ENCODE results near the gene CORO2A.

Gene CORO2A

GRCh38 chr9:98162613-98163012 is 29.8 kb downstream of the CORO2A start:
- no peak for DNase-seq

- DNase-seq: no peak
These were observed 30.6 kb downstream of the CORO2A start for GRCh38 chr9:98161851-98162250.

GRCh38 chr9:98159790-98160189 is 32.6 kb downstream of the CORO2A start:
- no peak for DNase-seq

GRCh38 chr9:98159301-98159700 is 33.1 kb downstream of the CORO2A start:
- no peak for DNase-seq

- no peak for DNase-seq
These were observed 34.2 kb downstream of the CORO2A start for GRCh38 chr9:98158071-98158831.

GRCh38 chr9:98157372-98157771 is 35.1 kb downstream of the CORO2A start:
- DNase-seq: no peak

GRCh38 chr9:98154678-98155077 is 37.8 kb downstream of the CORO2A start:
- no peak for DNase-seq

- no peak for DNase-seq
These were observed 39.9 kb downstream of the CORO2A start for GRCh38 chr9:98152526-98152925.

- no peak for DNase-seq
These were observed 41.7 kb downstream of the CORO2A start for GRCh38 chr9:98150721-98151120.

- no peak for DNase-seq
These were observed 42.3 kb downstream of the CORO2A start for GRCh38 chr9:98150164-98150563.

GRCh38 chr9:98149422-98149821 is 43.0 kb downstream of the CORO2A start:
- no peak for DNase-seq

GRCh38 chr9:98148486-98148885 is 44.0 kb downstream of the CORO2A start:
- DNase-seq: no peak

- no peak for DNase-seq
These were observed 44.9 kb downstream of the CORO2A start for GRCh38 chr9:98147582-98147981.

- DNase-seq: no peak
These were observed 46.1 kb downstream of the CORO2A start for GRCh38 chr9:98146101-98146991.

- DNase-seq: no peak
These were observed 47.8 kb downstream of the CORO2A start for GRCh38 chr9:98144631-98145030.

- no peak for DNase-seq
These were observed 48.4 kb downstream of the CORO2A start for GRCh38 chr9:98144076-98144475.

GRCh38 chr9:98142925-98143481 is 49.4 kb downstream of the CORO2A start:
- DNase-seq: no peak

GRCh38 chr9:98142182-98142907 is 50.1 kb downstream of the CORO2A start:
- DNase-seq: no peak

GRCh38 chr9:98140503-98140902 is 51.9 kb downstream of the CORO2A start:
- no peak for DNase-seq

GRCh38 chr9:98136489-98136888 is 55.9 kb downstream of the CORO2A start:
- DNase-seq: no peak

GRCh38 chr9:98135938-98136337 is 56.5 kb downstream of the CORO2A start:
- no peak for DNase-seq

GRCh38 chr9:98135558-98135934 is 56.9 kb downstream of the CORO2A start:
- DNase-seq: no peak

Data from KG1 (cell line).